K562 (cell line): ENCODE data around the gene PTPN9. TPM values are rescaled to one million over a fixed set of nuclear protein-coding genes. Genes with fewer than 3 reads are reported as not detected.
A peak's percentile ranks its signal among the peaks of the same experiment; 100 is the strongest.

ENCODE experiments used
- CGGBP1 ChIP-seq: fragments of 250-450 bp; sonication (Bioruptor Pico); IDR thresholded peaks from 2 replicates; pipeline ENCODE4 v1.9.0; 2021; ENCODE audit warnings: mild to moderate bottlenecking
- CREB5 ChIP-seq: fragments of 250-450 bp; sonication (Bioruptor Pico); IDR thresholded peaks from 2 replicates; pipeline ENCODE4 v1.5.0; 2020; ENCODE audit warnings: mild to moderate bottlenecking
- DMBX1 ChIP-seq: fragments of 250-450 bp; sonication (Bioruptor Pico); IDR thresholded peaks from 2 replicates; pipeline ENCODE4 v1.8.0; 2022; ENCODE audit warnings: inconsistent platforms, mild to moderate bottlenecking, moderate library complexity, borderline replicate concordance
- ETV6 ChIP-seq, 3 experiments: fragments of 150-350 bp in 1 of 3; sonication (generic) in 1 of 3; formaldehyde crosslinking in 1 of 3; IDR thresholded peaks; 2 replicates each; pipeline versions ENCODE4 v1.6.1 to v1.8.0; 2014 to 2022; ENCODE audit warnings: borderline replicate concordance in 2 of 3, low read depth in 2 of 3, antibody characterized with exemption in 1 of 3, low read length in 1 of 3, mild to moderate bottlenecking in 1 of 3, missing genetic modification reagents in 1 of 3
- MED1 ChIP-seq: sonication (generic); formaldehyde crosslinking; IDR thresholded peaks from 2 replicates; pipeline ENCODE4 v1.8.1; 2023; ENCODE audit warnings: missing genetic modification reagents, borderline replicate concordance
- MTA3 ChIP-seq: fragments of 450-650 bp; formaldehyde crosslinking; IDR thresholded peaks from 2 replicates; pipeline ENCODE4 v1.6.1; 2017; ENCODE audit warnings: mild to moderate bottlenecking, borderline replicate concordance
- NKRF ChIP-seq: fragments of 450-650 bp; IDR thresholded peaks from 2 replicates; pipeline ENCODE4 v1.6.1; 2016; ENCODE audit warnings: borderline replicate concordance
- PCBP2 ChIP-seq: fragments of 200-400 bp; formaldehyde crosslinking; IDR thresholded peaks from 2 replicates; pipeline ENCODE4 v1.6.1; 2018; ENCODE audit warnings: low read length, low read depth, mild to moderate bottlenecking, moderate library complexity; ENCODE audit not compliant: poor library complexity, severe bottlenecking
- TBP ChIP-seq: optimal IDR thresholded peaks from 2 replicates; pipeline ENCODE3; 2011; ENCODE audit warnings: low read depth, low read length, improper control_type of control experiment
- TFAP4 ChIP-seq: sonication (generic); formaldehyde crosslinking; IDR thresholded peaks from 2 replicates; pipeline ENCODE4 v1.8.0; 2022; ENCODE audit warnings: missing genetic modification reagents, mild to moderate bottlenecking, moderate library complexity, borderline replicate concordance
- ZBTB5 ChIP-seq: fragments of 450-650 bp; IDR thresholded peaks from 2 replicates; pipeline ENCODE4 v1.6.1; 2017; ENCODE audit warnings: antibody characterized with exemption
- ZFP91 ChIP-seq: sonication (generic); formaldehyde crosslinking; IDR thresholded peaks from 2 replicates; pipeline ENCODE4 v1.8.0; 2022; ENCODE audit warnings: mild to moderate bottlenecking, missing genetic modification reagents
- ZNF316 ChIP-seq: fragments of 450-650 bp; IDR thresholded peaks from 2 replicates; pipeline ENCODE4 v1.6.1; 2016
- ZNF324 ChIP-seq: fragments of 250-450 bp; sonication (Bioruptor Pico); IDR thresholded peaks from 2 replicates; pipeline ENCODE4 v1.4.0; 2020; ENCODE audit warnings: mild to moderate bottlenecking
- polyA plus RNA-seq, 8 experiments: library from polyadenylated mRNA; depleted of rRNA in 4 of 8; stranded (reverse) in 5 of 8; unstranded in 3 of 8; fragments of >200 nt; fragmentation: Nextera tagmentation in 2 of 8; fragmentation: Illumina TruSeq in 1 of 8; extraction: Ambion mirVana in 2 of 8; extraction: Trizol in 1 of 8; gene quantifications; 2 replicates each; pipeline versions ENCODE4 v1.2.1 to v1.2.3, GENCODE V29; 2011 to 2014; ENCODE audit warnings: inconsistent platforms in 1 of 8, missing spikeins in 1 of 8
- total RNA-seq, 7 experiments: library from RNA; depleted of rRNA in 6 of 7; stranded (reverse); fragments of >200 nt in 6 of 7; fragmentation: Illumina TruSeq in 2 of 7; extraction: Trizol in 2 of 7; gene quantifications; 2 replicates each; pipeline versions ENCODE4 v1.2.1 to v1.2.3, GENCODE V29; 2011 to 2021; ENCODE audit warnings: low replicate concordance in 1 of 7
- TF ChIP-seq, protein P1 (sequence below): fragments of 450-650 bp; IDR thresholded peaks from 2 replicates; pipeline ENCODE4 v1.6.1; 2018; ENCODE audit warnings: mild to moderate bottlenecking, low read depth; ENCODE audit not compliant: partially characterized antibody

PTPN9 gene
- total and polyA plus RNA-seq, 9 of the 15 experiments (the other 6 are each of a cell fraction or from before 2014, with no cell fraction given): 5.0 to 24.0 (median 14.2) TPM

DNA sequence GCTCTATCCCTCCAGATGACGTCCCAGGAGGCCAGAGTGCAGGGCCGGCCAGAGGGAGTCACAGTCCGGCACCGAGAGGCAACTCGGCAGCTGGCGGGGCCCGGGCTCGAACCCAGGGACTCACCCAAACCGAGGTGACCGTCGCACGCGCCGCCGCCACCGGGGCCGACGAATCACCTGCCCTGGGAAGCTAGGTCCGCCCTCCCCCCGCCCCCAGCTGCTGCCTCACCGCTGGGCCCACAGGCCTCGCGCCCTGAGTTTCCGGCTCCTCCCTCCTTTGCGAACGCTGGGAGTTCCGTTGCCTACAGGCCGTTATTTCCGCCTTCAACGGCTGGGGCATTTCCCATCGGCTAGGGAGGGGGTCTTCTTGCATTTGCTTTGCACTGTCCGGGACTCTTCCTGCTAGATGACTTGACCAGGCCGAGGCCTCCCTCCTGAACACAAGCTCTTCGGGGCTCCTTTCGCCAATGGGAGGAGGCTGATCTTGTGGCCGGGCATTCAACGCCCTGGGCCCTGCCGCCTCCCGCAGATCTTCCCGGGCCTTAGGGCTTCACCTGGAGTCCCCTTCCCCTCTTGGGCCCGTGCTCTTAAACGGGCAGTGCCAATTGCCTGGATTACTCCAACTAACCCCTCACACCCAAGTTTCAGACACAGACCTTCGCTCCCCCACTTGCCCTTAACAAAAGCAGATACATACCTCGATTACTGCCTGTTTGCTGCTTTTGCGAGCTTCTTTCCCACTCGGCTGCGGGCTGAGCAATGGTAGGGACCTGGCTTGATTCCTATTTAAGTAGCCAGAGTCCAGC is 46.6 kb upstream of the PTPN9 start, which contains the start of gene SNUPN (continued):
- TF ChIP-seq ZBTB5: no peak
- no peak; the same call in 1 of the 2 replicates for TF ChIP-seq DMBX1 (CRISPR knock-in tag)
- peak; percentile 85 for TF ChIP-seq ZFP91
- peak; percentile 97 for TF ChIP-seq TFAP4
- TF ChIP-seq ZNF324: no peak
- no peak for TF ChIP-seq ZNF316
- TF ChIP-seq MED1: no peak
- TF ChIP-seq, protein P1, sequence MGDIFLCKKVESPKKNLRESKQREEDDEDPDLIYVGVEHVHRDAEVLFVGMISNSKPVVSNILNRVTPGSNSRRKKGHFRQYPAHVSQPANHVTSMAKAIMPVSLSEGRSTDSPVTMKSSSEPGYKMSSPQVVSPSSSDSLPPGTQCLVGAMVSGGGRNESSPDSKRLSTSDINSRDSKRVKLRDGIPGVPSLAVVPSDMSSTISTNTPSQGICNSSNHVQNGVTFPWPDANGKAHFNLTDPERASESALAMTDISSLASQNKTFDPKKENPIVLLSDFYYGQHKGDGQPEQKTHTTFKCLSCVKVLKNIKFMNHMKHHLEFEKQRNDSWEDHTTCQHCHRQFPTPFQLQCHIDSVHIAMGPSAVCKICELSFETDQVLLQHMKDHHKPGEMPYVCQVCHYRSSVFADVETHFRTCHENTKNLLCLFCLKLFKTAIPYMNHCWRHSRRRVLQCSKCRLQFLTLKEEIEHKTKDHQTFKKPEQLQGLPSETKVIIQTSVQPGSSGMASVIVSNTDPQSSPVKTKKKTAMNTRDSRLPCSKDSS: no peak
- TF ChIP-seq MTA3: peak; percentile 85; the same call in 1 of the 2 replicates
- TF ChIP-seq NKRF: no peak
- TF ChIP-seq ETV6 (IDR thresholded peaks at IDR 0.05; ENCODE audit: borderline replicate concordance in 1 of 2, low read depth in 2 of 2, low read length in 1 of 2): peak; percentile 98 to 99
- TF ChIP-seq ETV6 (CRISPR knock-in tag; IDR thresholded peaks at IDR 0.05; ENCODE audit: borderline replicate concordance): no peak
- no peak for TF ChIP-seq PCBP2
- no peak for TF ChIP-seq CGGBP1 (CRISPR knock-in tag)
- peak; percentile 78 for TF ChIP-seq TBP
- TF ChIP-seq CREB5 (CRISPR knock-in tag): no peak
